HG03139 (cell line): ENCODE results near the gene IRAK3.
"Not testable (repeated sequence)": the region's sequence is repeated elsewhere in the genome, so short reads cannot be mapped to it uniquely, and the experiment has no call there.

Experiments used
- ATAC-seq: cut with Tn5 transposase; IDR thresholded peaks from one replicate; pipeline ENCODE4 v1.9.1; 2021; ENCODE audit not compliant: unreplicated experiment

Gene IRAK3

GRCh38 chr12:66302827-66303169 is 113.8 kb downstream of the IRAK3 start:
- no peak for ATAC-seq

GRCh38 chr12:66303316-66303804 is 114.3 kb downstream of the IRAK3 start:
- ATAC-seq, result not testable (repeated sequence)
